Activated T-helper 1 cell treated with Interleukin-2 at 50 U/mL for 16 hours (primary cell): ENCODE measurements around the gene MIER2.

Experiments used
- DNase-seq: peaks from one replicate; pipeline ENCODE4 v3.0.0-alpha.2; 2020; ENCODE audit warnings: low read depth

The MIER2 gene

GRCh38 chr19:307793-308420 is 36.7 kb downstream of the MIER2 start:
- no peak for DNase-seq

- no peak for DNase-seq
These were observed 37.5 kb downstream of the MIER2 start for GRCh38 chr19:307111-307531.

- no peak for DNase-seq
These were observed 38.3 kb downstream of the MIER2 start for GRCh38 chr19:306151-306900.

GRCh38 chr19:305240-306150 is 39.1 kb downstream of the MIER2 start:
- no peak for DNase-seq

- no peak for DNase-seq
These were observed 47.9 kb downstream of the MIER2 start for GRCh38 chr19:296476-297225.

- DNase-seq: no peak
These were observed 48.8 kb downstream of the MIER2 start for GRCh38 chr19:295687-296370.

- peak; percentile 20 for DNase-seq
These were observed 49.5 kb downstream of the MIER2 start for GRCh38 chr19:294946-295686.

- no peak for DNase-seq
These were observed 50.2 kb downstream of the MIER2 start for GRCh38 chr19:294341-294945.

GRCh38 chr19:293436-294110 is 51.0 kb downstream of the MIER2 start:
- DNase-seq: no peak

- DNase-seq: no peak
These were observed 51.6 kb downstream of the MIER2 start for GRCh38 chr19:292951-293350.

GRCh38 chr19:292281-292884 is 52.2 kb downstream of the MIER2 start:
- no peak for DNase-seq

- no peak for DNase-seq
These were observed 52.9 kb downstream of the MIER2 start for GRCh38 chr19:291561-292280.

GRCh38 chr19:291006-291521 is 53.5 kb downstream of the MIER2 start, which contains the start of gene PLPP2:
Gene PLPP2, minus strand, starts transcription at chr19:291403. Its CDS starts 67 bp downstream, at chr19:291336.
- DNase-seq: no peak

GRCh38 chr19:290372-291005 is 54.1 kb downstream of the MIER2 start:
- DNase-seq: no peak

- DNase-seq: no peak
These were observed 54.8 kb downstream of the MIER2 start for GRCh38 chr19:289651-290371.

- no peak for DNase-seq
These were observed 55.7 kb downstream of the MIER2 start for GRCh38 chr19:288911-289310.

GRCh38 chr19:287381-287871 is 57.2 kb downstream of the MIER2 start:
- no peak for DNase-seq
